K562 (cell line): ENCODE measurements around the gene KIF3A. TPM values are rescaled to one million over a fixed set of nuclear protein-coding genes. Genes with fewer than 3 reads are reported as not detected.

ENCODE experiments used
- FOXP1 ChIP-seq: sonication (generic); formaldehyde crosslinking; IDR thresholded peaks from 2 replicates; pipeline ENCODE4 v1.8.0; 2022; ENCODE audit warnings: mild to moderate bottlenecking, missing genetic modification reagents
- HLTF ChIP-seq: fragments of 450-650 bp; IDR thresholded peaks from 2 replicates; pipeline ENCODE4 v1.6.1; 2016
- JUND ChIP-seq, 2 experiments: IDR thresholded peaks; 2 replicates in 1 of 2; 3 replicates in 1 of 2; pipeline ENCODE4 v1.6.1; 2011; ENCODE audit warnings: borderline replicate concordance in 2 of 2, low read depth in 2 of 2, low read length in 2 of 2, improper control_type of control experiment in 1 of 2, missing biosample characterization in 1 of 2, missing genetic modification characterization in 1 of 2, missing genetic modification reagents in 1 of 2
- KLF6 ChIP-seq: fragments of 250-450 bp; sonication (Bioruptor Pico); IDR thresholded peaks from 2 replicates; pipeline ENCODE4 v1.4.0; 2020; ENCODE audit warnings: mild to moderate bottlenecking, moderate library complexity, borderline replicate concordance
- L3MBTL2 ChIP-seq: fragments of 450-650 bp; IDR thresholded peaks from 2 replicates; pipeline ENCODE4 v1.6.1; 2016; ENCODE audit warnings: mild to moderate bottlenecking, moderate library complexity
- MIER1 ChIP-seq: fragments of 450-650 bp; IDR thresholded peaks from 2 replicates; pipeline ENCODE4 v1.6.1; 2016; ENCODE audit warnings: antibody characterized with exemption, mild to moderate bottlenecking, low read depth
- MYBL2 ChIP-seq, 2 experiments: fragments of 450-650 bp in 1 of 2; sonication (generic) in 1 of 2; formaldehyde crosslinking in 1 of 2; IDR thresholded peaks; 2 replicates each; pipeline versions ENCODE4 v1.6.1 to v1.8.1; 2017 to 2022; ENCODE audit warnings: borderline replicate concordance in 1 of 2, inconsistent platforms in 1 of 2, low read depth in 1 of 2, mild to moderate bottlenecking in 1 of 2, missing genetic modification reagents in 1 of 2, moderate library complexity in 1 of 2
- RBFOX2 ChIP-seq: fragments of 200-400 bp; formaldehyde crosslinking; IDR thresholded peaks from 2 replicates; pipeline ENCODE4 v1.6.1; 2017; ENCODE audit warnings: low read depth, mild to moderate bottlenecking, low read length, moderate library complexity
- U2AF2 ChIP-seq: fragments of 200-400 bp; formaldehyde crosslinking; optimal IDR thresholded peaks from 2 replicates; pipeline ENCODE3; 2017; ENCODE audit warnings: low read depth, mild to moderate bottlenecking, low read length
- YY1 ChIP-seq, 3 experiments: IDR thresholded peaks; 2 replicates each; pipeline ENCODE4 v1.6.1; 2011; ENCODE audit warnings: low read length in 2 of 3, mild to moderate bottlenecking in 2 of 3, moderate library complexity in 2 of 3, borderline replicate concordance in 1 of 3, control low read depth in 1 of 3, low read depth in 1 of 3; ENCODE audit not compliant: insufficient read depth in 3 of 3, insufficient replicate concordance in 2 of 3, control insufficient read depth in 1 of 3, insufficient read length in 1 of 3; ENCODE audit errors: extremely low read depth in 1 of 3
- ZBTB17 ChIP-seq: fragments of 450-650 bp; formaldehyde crosslinking; IDR thresholded peaks from 2 replicates; pipeline ENCODE4 v1.4.0; 2020; ENCODE audit warnings: mild to moderate bottlenecking
- ZBTB7A ChIP-seq: IDR thresholded peaks from 2 replicates; pipeline ENCODE4 v1.6.1; 2011; ENCODE audit warnings: low read depth, mild to moderate bottlenecking, low read length, moderate library complexity, borderline replicate concordance; ENCODE audit not compliant: control insufficient read depth
- ZNF347 ChIP-seq: fragments of 450-650 bp; formaldehyde crosslinking; IDR thresholded peaks from 2 replicates; pipeline ENCODE4 v1.4.0; 2020; ENCODE audit warnings: low read depth, mild to moderate bottlenecking, moderate library complexity
- polyA plus RNA-seq, 8 experiments: library from polyadenylated mRNA; depleted of rRNA in 4 of 8; stranded (reverse) in 5 of 8; unstranded in 3 of 8; fragments of >200 nt; fragmentation: Nextera tagmentation in 2 of 8; fragmentation: Illumina TruSeq in 1 of 8; extraction: Ambion mirVana in 2 of 8; extraction: Trizol in 1 of 8; gene quantifications; 2 replicates each; pipeline versions ENCODE4 v1.2.1 to v1.2.3, GENCODE V29; 2011 to 2014; ENCODE audit warnings: inconsistent platforms in 1 of 8, missing spikeins in 1 of 8
- total RNA-seq, 7 experiments: library from RNA; depleted of rRNA in 6 of 7; stranded (reverse); fragments of >200 nt in 6 of 7; fragmentation: Illumina TruSeq in 2 of 7; extraction: Trizol in 2 of 7; gene quantifications; 2 replicates each; pipeline versions ENCODE4 v1.2.1 to v1.2.3, GENCODE V29; 2011 to 2021; ENCODE audit warnings: low replicate concordance in 1 of 7
- TF ChIP-seq, protein P1 (sequence below): sonication (generic); formaldehyde crosslinking; IDR thresholded peaks from 2 replicates; pipeline ENCODE4 v1.8.1; 2023; ENCODE audit warnings: mild to moderate bottlenecking, missing genetic modification reagents
- TF ChIP-seq, protein P2 (sequence below): sonication (generic); formaldehyde crosslinking; IDR thresholded peaks from 2 replicates; pipeline ENCODE4 v1.8.1; 2023; ENCODE audit warnings: mild to moderate bottlenecking, missing genetic modification reagents
- TF ChIP-seq, protein P3 (sequence below): IDR thresholded peaks from 3 replicates; pipeline ENCODE4 v1.6.1; 2011; ENCODE audit warnings: borderline replicate concordance, mild to moderate bottlenecking; ENCODE audit not compliant: insufficient read length, insufficient read depth
- TF ChIP-seq, protein P4 (sequence below): sonication (generic); formaldehyde crosslinking; IDR thresholded peaks from 2 replicates; pipeline ENCODE4 v1.8.0; 2022; ENCODE audit warnings: missing genetic modification reagents, mild to moderate bottlenecking, moderate library complexity, borderline replicate concordance

KIF3A gene
- total and polyA plus RNA-seq, 9 of the 15 experiments (the other 6 are each of a cell fraction or from before 2014, with no cell fraction given) = 1.5 to 7.8 (median 6.0) TPM

DNA sequence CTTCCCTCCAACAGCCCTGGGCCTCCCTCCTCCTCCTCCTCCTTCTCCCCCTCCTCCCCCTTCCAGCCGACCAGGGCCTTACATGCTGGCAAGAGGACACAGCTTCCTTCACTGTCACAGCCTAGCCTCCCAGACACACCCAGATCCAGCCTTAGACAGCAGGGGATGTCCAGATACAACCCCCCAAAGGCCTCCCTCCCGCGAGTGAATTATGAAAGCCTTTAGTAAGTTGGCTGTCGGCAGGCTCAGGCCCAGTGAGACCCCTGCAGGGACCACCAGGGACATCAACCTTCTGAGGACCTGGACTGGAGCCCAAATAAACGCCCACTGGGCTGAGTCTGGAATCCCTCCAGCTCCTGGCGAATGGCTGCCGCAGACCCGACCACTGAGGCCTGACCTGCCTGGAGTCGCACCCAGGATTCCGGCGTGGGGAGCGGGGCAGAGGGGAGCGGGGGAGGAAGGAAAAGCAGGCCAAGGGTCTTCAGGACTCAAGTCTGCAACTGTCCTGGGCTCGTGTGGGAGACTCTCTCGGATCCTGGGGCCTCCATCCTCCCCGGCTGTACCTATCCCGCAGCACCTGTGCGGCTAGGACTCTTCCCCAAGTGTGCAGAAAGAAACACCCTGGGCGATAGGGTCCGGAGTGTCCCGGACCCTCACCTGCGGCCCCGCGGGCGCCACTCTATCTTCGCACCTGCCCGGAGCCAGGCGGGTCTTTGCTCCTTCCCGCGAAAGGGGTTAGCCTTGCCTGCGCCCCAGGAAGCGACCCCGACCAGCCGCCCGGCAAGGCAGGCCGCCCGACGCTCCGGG, 39.0 kb upstream of the KIF3A start (continued):
- peak in 1 of 3 experiments; percentile 74 for TF ChIP-seq YY1 (IDR thresholded peaks at IDR 0.05; ENCODE audit: borderline replicate concordance in 1 of 3, control insufficient read depth in 1 of 3, extremely low read depth in 1 of 3, insufficient read depth in 3 of 3, insufficient read length in 1 of 3, insufficient replicate concordance in 2 of 3, low read depth in 1 of 3, low read length in 2 of 3)
- peak; percentile 35 for TF ChIP-seq L3MBTL2
- TF ChIP-seq HLTF = peak; percentile 40; the same call in 1 of the 2 replicates
- TF ChIP-seq, protein P1, sequence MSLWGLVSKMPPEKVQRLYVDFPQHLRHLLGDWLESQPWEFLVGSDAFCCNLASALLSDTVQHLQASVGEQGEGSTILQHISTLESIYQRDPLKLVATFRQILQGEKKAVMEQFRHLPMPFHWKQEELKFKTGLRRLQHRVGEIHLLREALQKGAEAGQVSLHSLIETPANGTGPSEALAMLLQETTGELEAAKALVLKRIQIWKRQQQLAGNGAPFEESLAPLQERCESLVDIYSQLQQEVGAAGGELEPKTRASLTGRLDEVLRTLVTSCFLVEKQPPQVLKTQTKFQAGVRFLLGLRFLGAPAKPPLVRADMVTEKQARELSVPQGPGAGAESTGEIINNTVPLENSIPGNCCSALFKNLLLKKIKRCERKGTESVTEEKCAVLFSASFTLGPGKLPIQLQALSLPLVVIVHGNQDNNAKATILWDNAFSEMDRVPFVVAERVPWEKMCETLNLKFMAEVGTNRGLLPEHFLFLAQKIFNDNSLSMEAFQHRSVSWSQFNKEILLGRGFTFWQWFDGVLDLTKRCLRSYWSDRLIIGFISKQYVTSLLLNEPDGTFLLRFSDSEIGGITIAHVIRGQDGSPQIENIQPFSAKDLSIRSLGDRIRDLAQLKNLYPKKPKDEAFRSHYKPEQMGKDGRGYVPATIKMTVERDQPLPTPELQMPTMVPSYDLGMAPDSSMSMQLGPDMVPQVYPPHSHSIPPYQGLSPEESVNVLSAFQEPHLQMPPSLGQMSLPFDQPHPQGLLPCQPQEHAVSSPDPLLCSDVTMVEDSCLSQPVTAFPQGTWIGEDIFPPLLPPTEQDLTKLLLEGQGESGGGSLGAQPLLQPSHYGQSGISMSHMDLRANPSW = no peak
- no peak for TF ChIP-seq ZNF347 (CRISPR knock-in tag)
- TF ChIP-seq ZBTB17 = no peak
- no peak for TF ChIP-seq U2AF2
- TF ChIP-seq MYBL2 (IDR thresholded peaks at IDR 0.05; ENCODE audit: low read depth) = no peak
- TF ChIP-seq MYBL2 (CRISPR knock-in tag; IDR thresholded peaks at IDR 0.05; ENCODE audit: borderline replicate concordance) = no peak
- peak; percentile 94 for TF ChIP-seq ZBTB7A
- TF ChIP-seq, protein P2, sequence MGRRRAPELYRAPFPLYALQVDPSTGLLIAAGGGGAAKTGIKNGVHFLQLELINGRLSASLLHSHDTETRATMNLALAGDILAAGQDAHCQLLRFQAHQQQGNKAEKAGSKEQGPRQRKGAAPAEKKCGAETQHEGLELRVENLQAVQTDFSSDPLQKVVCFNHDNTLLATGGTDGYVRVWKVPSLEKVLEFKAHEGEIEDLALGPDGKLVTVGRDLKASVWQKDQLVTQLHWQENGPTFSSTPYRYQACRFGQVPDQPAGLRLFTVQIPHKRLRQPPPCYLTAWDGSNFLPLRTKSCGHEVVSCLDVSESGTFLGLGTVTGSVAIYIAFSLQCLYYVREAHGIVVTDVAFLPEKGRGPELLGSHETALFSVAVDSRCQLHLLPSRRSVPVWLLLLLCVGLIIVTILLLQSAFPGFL (CRISPR knock-in tag) = no peak
- 0 out of 2 replicates have a peak, but pooled peaks have one; percentile 4 for TF ChIP-seq FOXP1 (CRISPR knock-in tag)
- TF ChIP-seq KLF6 (CRISPR knock-in tag) = no peak
- TF ChIP-seq RBFOX2 = 0 out of 2 replicates have a peak, but pooled peaks have one; percentile 1
- 0 out of 2 replicates have a peak, but pooled peaks have one; percentile 7 for TF ChIP-seq JUND (IDR thresholded peaks at IDR 0.05; ENCODE audit: borderline replicate concordance, low read depth, low read length)
- TF ChIP-seq JUND (tag; IDR thresholded peaks at IDR 0.05; ENCODE audit: borderline replicate concordance, low read depth, low read length) = no peak; the same call in 2 of the 3 replicates
- TF ChIP-seq, protein P3, sequence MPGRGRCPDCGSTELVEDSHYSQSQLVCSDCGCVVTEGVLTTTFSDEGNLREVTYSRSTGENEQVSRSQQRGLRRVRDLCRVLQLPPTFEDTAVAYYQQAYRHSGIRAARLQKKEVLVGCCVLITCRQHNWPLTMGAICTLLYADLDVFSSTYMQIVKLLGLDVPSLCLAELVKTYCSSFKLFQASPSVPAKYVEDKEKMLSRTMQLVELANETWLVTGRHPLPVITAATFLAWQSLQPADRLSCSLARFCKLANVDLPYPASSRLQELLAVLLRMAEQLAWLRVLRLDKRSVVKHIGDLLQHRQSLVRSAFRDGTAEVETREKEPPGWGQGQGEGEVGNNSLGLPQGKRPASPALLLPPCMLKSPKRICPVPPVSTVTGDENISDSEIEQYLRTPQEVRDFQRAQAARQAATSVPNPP = no peak
- no peak for TF ChIP-seq MIER1
- TF ChIP-seq, protein P4, sequence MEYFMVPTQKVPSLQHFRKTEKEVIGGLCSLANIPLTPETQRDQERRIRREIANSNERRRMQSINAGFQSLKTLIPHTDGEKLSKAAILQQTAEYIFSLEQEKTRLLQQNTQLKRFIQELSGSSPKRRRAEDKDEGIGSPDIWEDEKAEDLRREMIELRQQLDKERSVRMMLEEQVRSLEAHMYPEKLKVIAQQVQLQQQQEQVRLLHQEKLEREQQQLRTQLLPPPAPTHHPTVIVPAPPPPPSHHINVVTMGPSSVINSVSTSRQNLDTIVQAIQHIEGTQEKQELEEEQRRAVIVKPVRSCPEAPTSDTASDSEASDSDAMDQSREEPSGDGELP (CRISPR knock-in tag) = peak; percentile 23; the same call in 1 of the 2 replicates
